ENCODE measurements around the gene GPC3.

The GPC3 gene

GRCh38 chrX:133840415-133840814 is 145.0 kb downstream of the GPC3 start:
- H3K9me3 ChIP-seq (ENCODE audit: control insufficient read depth, low read length): no peaks in the 10 kb centered on the region
- no peak overlapping the region for H3K4me3 ChIP-seq (ENCODE audit: insufficient read depth, low read depth, low read length, poor library complexity, severe bottlenecking)
- no peak for DNase-seq
- H3K36me3 ChIP-seq (ENCODE audit: control insufficient read depth, insufficient read depth, low read length): no peaks in the 10 kb centered on the region
- no peak overlapping the region for H3K27ac ChIP-seq (ENCODE audit: insufficient read depth, low read length, poor library complexity, severe bottlenecking)
- no peaks in the 10 kb centered on the region for H3K4me1 ChIP-seq (ENCODE audit: control insufficient read depth, insufficient read depth, low read length, poor library complexity, severe bottlenecking)
- no peaks in the 10 kb centered on the region for H3K27me3 ChIP-seq (replicated peaks; ENCODE audit: control insufficient read depth, insufficient read depth, low read length, poor library complexity, severe bottlenecking)

- Histone ChIP-seq H3K9me3 (ENCODE audit: control insufficient read depth, low read length) (no peaks in the 10 kb centered on the region), H3K27me3 (replicated peaks; ENCODE audit: control insufficient read depth, insufficient read depth, low read length, poor library complexity, severe bottlenecking) (no peaks in the 10 kb centered on the region), H3K4me3 (ENCODE audit: insufficient read depth, low read depth, low read length, poor library complexity, severe bottlenecking) (no peak overlapping the region), H3K4me1 (ENCODE audit: control insufficient read depth, insufficient read depth, low read length, poor library complexity, severe bottlenecking) (no peaks in the 10 kb centered on the region), H3K36me3 (ENCODE audit: control insufficient read depth, insufficient read depth, low read length) (no peaks in the 10 kb centered on the region), H3K27ac (ENCODE audit: insufficient read depth, low read length, poor library complexity, severe bottlenecking) (no peak overlapping the region)
- DNase-seq: no peak
Observed at GRCh38 chrX:133838761-133839676, 146.4 kb downstream of the GPC3 start.

- H3K27ac ChIP-seq (ENCODE audit: insufficient read depth, low read length, poor library complexity, severe bottlenecking): no peak overlapping the region
- no peaks in the 10 kb centered on the region for H3K36me3 ChIP-seq (ENCODE audit: control insufficient read depth, insufficient read depth, low read length)
- no peaks in the 10 kb centered on the region for H3K9me3 ChIP-seq (ENCODE audit: control insufficient read depth, low read length)
- no peak for DNase-seq
- H3K27me3 ChIP-seq (replicated peaks; ENCODE audit: control insufficient read depth, insufficient read depth, low read length, poor library complexity, severe bottlenecking): no peaks in the 10 kb centered on the region
- no peak overlapping the region for H3K4me3 ChIP-seq (ENCODE audit: insufficient read depth, low read depth, low read length, poor library complexity, severe bottlenecking)
- H3K4me1 ChIP-seq (ENCODE audit: control insufficient read depth, insufficient read depth, low read length, poor library complexity, severe bottlenecking): no peaks in the 10 kb centered on the region
Observed at GRCh38 chrX:133837091-133837490, 148.3 kb downstream of the GPC3 start.

- no peaks in the 10 kb centered on the region for H3K27me3 ChIP-seq (replicated peaks; ENCODE audit: control insufficient read depth, insufficient read depth, low read length, poor library complexity, severe bottlenecking)
- H3K36me3 ChIP-seq (ENCODE audit: control insufficient read depth, insufficient read depth, low read length): no peaks in the 10 kb centered on the region
- H3K4me3 ChIP-seq (ENCODE audit: insufficient read depth, low read depth, low read length, poor library complexity, severe bottlenecking): no peak overlapping the region
- H3K4me1 ChIP-seq (ENCODE audit: control insufficient read depth, insufficient read depth, low read length, poor library complexity, severe bottlenecking): no peaks in the 10 kb centered on the region
- H3K27ac ChIP-seq (ENCODE audit: insufficient read depth, low read length, poor library complexity, severe bottlenecking): no peak overlapping the region
- DNase-seq: no peak
- H3K9me3 ChIP-seq (ENCODE audit: control insufficient read depth, low read length): no peaks in the 10 kb centered on the region
Observed at GRCh38 chrX:133836561-133836960, 148.8 kb downstream of the GPC3 start.

DNA sequence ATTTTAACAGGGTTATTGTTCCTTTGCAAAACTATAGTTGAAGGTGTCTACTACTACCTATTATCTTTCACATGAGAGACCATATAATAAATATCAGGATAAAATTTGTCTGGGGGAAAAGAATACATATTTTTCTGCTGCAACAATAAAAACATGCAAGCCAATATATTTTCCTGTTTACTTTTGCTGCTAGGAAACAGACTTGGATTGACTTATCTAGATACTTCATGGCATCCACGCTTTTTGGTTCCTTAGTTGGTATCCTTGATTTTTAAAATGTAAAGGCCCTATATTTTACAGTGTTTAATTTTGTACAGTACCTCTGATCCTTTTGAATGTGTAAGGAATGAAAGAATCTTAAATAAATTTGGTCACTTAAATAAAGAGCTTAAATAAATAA is 150.6 kb downstream of the GPC3 start:
- Histone ChIP-seq H3K4me1 (ENCODE audit: control insufficient read depth, insufficient read depth, low read length, poor library complexity, severe bottlenecking) (no peaks in the 10 kb centered on the region), H3K4me3 (ENCODE audit: insufficient read depth, low read depth, low read length, poor library complexity, severe bottlenecking) (no peak overlapping the region), H3K9me3 (ENCODE audit: control insufficient read depth, low read length) (no peaks in the 10 kb centered on the region), H3K27me3 (replicated peaks; ENCODE audit: control insufficient read depth, insufficient read depth, low read length, poor library complexity, severe bottlenecking) (no peaks in the 10 kb centered on the region), H3K27ac (ENCODE audit: insufficient read depth, low read length, poor library complexity, severe bottlenecking) (no peak overlapping the region), H3K36me3 (ENCODE audit: control insufficient read depth, insufficient read depth, low read length) (no peaks in the 10 kb centered on the region)
- no peak for DNase-seq

DNA sequence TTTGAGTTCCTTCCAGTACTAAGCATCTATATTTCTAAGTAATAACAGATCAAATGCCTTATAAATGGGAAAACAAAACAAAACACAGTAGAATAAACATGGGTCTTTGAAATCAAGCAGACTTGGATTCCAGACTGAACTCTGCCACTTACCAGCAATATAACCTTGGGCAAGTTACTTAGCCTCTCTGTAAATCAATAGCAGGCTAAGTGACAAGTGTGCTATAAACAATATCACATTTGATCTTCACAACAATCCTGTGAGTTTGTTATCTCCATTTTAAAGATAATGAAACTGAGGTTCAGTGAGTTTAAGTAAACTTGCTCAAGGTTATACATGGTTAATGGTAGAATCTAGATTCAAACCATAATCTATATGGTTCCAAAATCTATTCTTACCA is 165.8 kb downstream of the GPC3 start:
- Histone ChIP-seq H3K4me3 (ENCODE audit: insufficient read depth, low read depth, low read length, poor library complexity, severe bottlenecking) (no peak overlapping the region), H3K4me1 (ENCODE audit: control insufficient read depth, insufficient read depth, low read length, poor library complexity, severe bottlenecking) (no peaks in the 10 kb centered on the region), H3K27ac (ENCODE audit: insufficient read depth, low read length, poor library complexity, severe bottlenecking) (no peak overlapping the region), H3K27me3 (replicated peaks; ENCODE audit: control insufficient read depth, insufficient read depth, low read length, poor library complexity, severe bottlenecking) (no peaks in the 10 kb centered on the region), H3K36me3 (ENCODE audit: control insufficient read depth, insufficient read depth, low read length) (no peaks in the 10 kb centered on the region), H3K9me3 (ENCODE audit: control insufficient read depth, low read length) (no peaks in the 10 kb centered on the region)
- no peak for DNase-seq

DNA sequence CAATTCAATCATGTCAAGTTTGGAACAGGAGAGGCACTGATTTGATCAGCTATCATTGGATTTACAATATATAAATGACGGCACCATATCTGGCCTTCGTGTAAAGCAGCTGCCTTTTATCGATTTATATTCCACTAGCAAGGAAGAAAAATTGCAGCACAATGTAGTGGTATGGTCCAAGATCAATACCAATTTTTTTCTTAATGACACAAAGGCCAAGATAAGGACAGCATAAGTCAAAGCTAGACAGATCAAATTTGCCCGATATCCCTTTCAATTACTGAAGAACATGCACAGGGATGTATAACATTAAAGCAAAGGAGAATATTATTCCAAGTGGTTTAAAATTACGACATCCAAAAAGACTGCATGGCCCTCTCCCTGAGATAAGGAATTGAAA is 167.4 kb downstream of the GPC3 start:
- Histone ChIP-seq H3K4me3 (ENCODE audit: insufficient read depth, low read depth, low read length, poor library complexity, severe bottlenecking) (no peak overlapping the region), H3K27me3 (replicated peaks; ENCODE audit: control insufficient read depth, insufficient read depth, low read length, poor library complexity, severe bottlenecking) (no peaks in the 10 kb centered on the region), H3K27ac (ENCODE audit: insufficient read depth, low read length, poor library complexity, severe bottlenecking) (no peak overlapping the region), H3K36me3 (ENCODE audit: control insufficient read depth, insufficient read depth, low read length) (no peaks in the 10 kb centered on the region), H3K4me1 (ENCODE audit: control insufficient read depth, insufficient read depth, low read length, poor library complexity, severe bottlenecking) (no peaks in the 10 kb centered on the region), H3K9me3 (ENCODE audit: control insufficient read depth, low read length) (no peaks in the 10 kb centered on the region)
- no peak for DNase-seq

GRCh38 chrX:133815496-133815895 is 169.9 kb downstream of the GPC3 start:
- H3K36me3 ChIP-seq (ENCODE audit: control insufficient read depth, insufficient read depth, low read length): no peaks in the 10 kb centered on the region
- no peak overlapping the region for H3K27ac ChIP-seq (ENCODE audit: insufficient read depth, low read length, poor library complexity, severe bottlenecking)
- no peaks in the 10 kb centered on the region for H3K9me3 ChIP-seq (ENCODE audit: control insufficient read depth, low read length)
- H3K27me3 ChIP-seq (replicated peaks; ENCODE audit: control insufficient read depth, insufficient read depth, low read length, poor library complexity, severe bottlenecking): no peaks in the 10 kb centered on the region
- H3K4me1 ChIP-seq (ENCODE audit: control insufficient read depth, insufficient read depth, low read length, poor library complexity, severe bottlenecking): no peaks in the 10 kb centered on the region
- H3K4me3 ChIP-seq (ENCODE audit: insufficient read depth, low read depth, low read length, poor library complexity, severe bottlenecking): no peak overlapping the region
- no peak for DNase-seq

DNA sequence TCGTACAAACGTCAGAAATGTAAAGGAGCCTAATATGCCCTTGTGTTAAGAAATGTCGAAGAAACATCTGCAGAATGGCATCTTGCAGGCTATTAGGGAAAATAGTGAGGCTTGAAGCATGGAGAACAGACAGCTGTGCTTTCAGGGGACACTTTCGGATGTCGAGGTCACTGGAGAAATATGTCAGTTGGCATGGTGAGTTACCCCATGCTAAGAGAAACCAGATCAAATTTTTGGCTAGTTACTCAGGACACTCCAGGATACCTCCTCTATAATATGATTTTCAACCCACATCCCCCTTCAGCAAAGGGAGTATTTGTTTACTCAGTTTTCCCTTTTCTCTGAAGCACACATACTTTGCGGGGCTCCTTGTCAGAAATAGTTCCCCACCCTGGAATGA is 171.4 kb downstream of the GPC3 start:
- Histone ChIP-seq H3K27me3 (replicated peaks; ENCODE audit: control insufficient read depth, insufficient read depth, low read length, poor library complexity, severe bottlenecking) (no peaks in the 10 kb centered on the region), H3K36me3 (ENCODE audit: control insufficient read depth, insufficient read depth, low read length) (no peaks in the 10 kb centered on the region), H3K27ac (ENCODE audit: insufficient read depth, low read length, poor library complexity, severe bottlenecking) (no peak overlapping the region), H3K4me3 (ENCODE audit: insufficient read depth, low read depth, low read length, poor library complexity, severe bottlenecking) (no peak overlapping the region), H3K4me1 (ENCODE audit: control insufficient read depth, insufficient read depth, low read length, poor library complexity, severe bottlenecking) (no peaks in the 10 kb centered on the region), H3K9me3 (ENCODE audit: control insufficient read depth, low read length) (no peaks in the 10 kb centered on the region)
- DNase-seq: no peak

DNA sequence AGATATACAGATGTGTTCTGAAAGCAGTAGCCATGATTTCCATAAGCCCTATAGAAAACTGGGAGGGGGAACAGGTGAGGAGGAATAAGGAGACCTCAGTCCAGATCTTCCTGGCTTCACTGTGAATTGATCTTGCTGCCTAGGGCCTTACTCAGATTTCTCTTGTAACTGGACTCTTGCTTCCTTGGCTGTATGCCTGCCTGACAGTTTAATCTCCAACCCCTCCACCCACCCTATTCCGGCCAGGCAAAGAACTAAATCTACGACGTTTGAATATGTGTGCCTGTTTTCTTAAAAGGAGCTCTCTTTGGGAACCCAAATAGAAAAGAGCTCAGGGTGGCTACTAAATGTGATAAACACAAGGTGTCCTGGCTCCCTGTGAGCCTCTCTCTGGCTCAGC is 173.0 kb downstream of the GPC3 start:
- Histone ChIP-seq H3K36me3 (ENCODE audit: control insufficient read depth, insufficient read depth, low read length) (no peaks in the 10 kb centered on the region), H3K4me3 (ENCODE audit: insufficient read depth, low read depth, low read length, poor library complexity, severe bottlenecking) (no peak overlapping the region), H3K27me3 (replicated peaks; ENCODE audit: control insufficient read depth, insufficient read depth, low read length, poor library complexity, severe bottlenecking) (no peaks in the 10 kb centered on the region), H3K9me3 (ENCODE audit: control insufficient read depth, low read length) (no peaks in the 10 kb centered on the region), H3K4me1 (ENCODE audit: control insufficient read depth, insufficient read depth, low read length, poor library complexity, severe bottlenecking) (no peaks in the 10 kb centered on the region), H3K27ac (ENCODE audit: insufficient read depth, low read length, poor library complexity, severe bottlenecking) (no peak overlapping the region)
- no peak for DNase-seq

All from effector memory CD4-positive, alpha-beta T cell (primary cell).